Endothelial cell of umbilical vein (primary cell): ENCODE measurements around the gene SLC9B1. TPM values are rescaled to one million over a fixed set of nuclear protein-coding genes. Genes with fewer than 3 reads are reported as not detected.

Experiments used
- BruUV-seq: library from RNA; stranded (reverse); fragments of 400-500 nt; replicated peaks from 2 replicates; lab custom pipeline; 2021; lab: Mats Ljungman, UMichigan
- CTCF ChIA-PET: fragments of 300-600, 350-600 bp; sonication (Branson Sonifier 250); formaldehyde crosslinking; loops from one replicate; lab custom pipeline; 2021; ENCODE audit warnings: antibody characterized with exemption, inconsistent platforms; lab: Charles Lee
- POLR2A ChIA-PET: fragments of 300-600, 350-600 bp; sonication (Branson Sonifier 250); formaldehyde crosslinking; loops from one replicate; lab custom pipeline; 2021; ENCODE audit warnings: antibody characterized with exemption, inconsistent platforms; lab: Charles Lee
- DNase-seq: peaks from one replicate; pipeline ENCODE4 v3.0.0-alpha.2; 2011; ENCODE audit warnings: low read depth, low spot score
- FAIRE-seq: peaks from 2 replicates; lab custom pipeline; 2011; peaks lifted over from hg19 to GRCh38; lab: Jason Lieb, UNC
- H2AFZ ChIP-seq: 2 replicates; pipeline ENCODE4 v1.6.0; 2012; ENCODE audit warnings: low read depth, low read length, control low read depth, inconsistent platforms
- H3K27ac ChIP-seq: 2 replicates; pipeline ENCODE4 v1.5.1; 2011; ENCODE audit warnings: low read depth, mild to moderate bottlenecking, control low read depth, low read length, moderate library complexity; ENCODE audit not compliant: insufficient read depth
- H3K27me3 ChIP-seq, 2 experiments: 2 replicates each; pipeline versions ENCODE4 v1.6.0 to v1.6.1; 2011; ENCODE audit warnings: low read length in 2 of 2, mixed read lengths in 1 of 2; ENCODE audit not compliant: control insufficient read depth in 2 of 2, insufficient read depth in 2 of 2
- H3K36me3 ChIP-seq, 2 experiments: 2 replicates in 1 of 2; 3 replicates in 1 of 2; pipeline ENCODE4 v1.5.1; 2011; ENCODE audit warnings: low read length in 2 of 2, mild to moderate bottlenecking in 1 of 2, moderate library complexity in 1 of 2; ENCODE audit not compliant: control insufficient read depth in 2 of 2, insufficient read depth in 2 of 2; ENCODE audit errors: extremely low read depth in 1 of 2
- H3K4me1 ChIP-seq: 3 replicates; pipeline ENCODE4 v1.5.1; 2011; ENCODE audit warnings: mild to moderate bottlenecking, low read length; ENCODE audit not compliant: control insufficient read depth, insufficient read depth; ENCODE audit errors: extremely low read depth
- H3K4me2 ChIP-seq: 2 replicates; pipeline ENCODE4 v1.6.1; 2011; ENCODE audit warnings: low read length, control low read depth, mixed read lengths; ENCODE audit not compliant: insufficient read depth
- H3K4me3 ChIP-seq, 3 experiments: fragments of 200-600 bp in 1 of 3; sonication (generic), shearing (Covaris generic) in 1 of 3; replicated peaks in 1 of 3; 2 replicates each; pipeline ENCODE4 v1.5.1; 2011 to 2016; ENCODE audit warnings: control low read depth in 3 of 3, low read length in 3 of 3, mild to moderate bottlenecking in 2 of 3, inconsistent platforms in 1 of 3, low read depth in 1 of 3, moderate library complexity in 1 of 3; ENCODE audit not compliant: insufficient read depth in 1 of 3
- H3K79me2 ChIP-seq: 2 replicates; pipeline ENCODE4 v1.6.0; 2012; ENCODE audit warnings: low read length, inconsistent platforms; ENCODE audit not compliant: control insufficient read depth, insufficient read depth
- H3K9ac ChIP-seq: replicated peaks from 2 replicates; pipeline ENCODE3; 2011; ENCODE audit warnings: low read length, control low read depth; ENCODE audit not compliant: insufficient read depth; ENCODE audit errors: extremely low read depth
- H3K9me1 ChIP-seq: replicated peaks from 3 replicates; pipeline ENCODE4 v1.6.0; 2011; ENCODE audit warnings: mild to moderate bottlenecking, low read length; ENCODE audit not compliant: control insufficient read depth, insufficient read depth; ENCODE audit errors: extremely low read depth
- H3K9me3 ChIP-seq: replicated peaks from 2 replicates; pipeline ENCODE4 v1.5.1; 2012; ENCODE audit warnings: low read length, inconsistent platforms; ENCODE audit not compliant: control insufficient read depth, insufficient read depth
- H4K20me1 ChIP-seq: replicated peaks from 2 replicates; pipeline ENCODE3; 2011; ENCODE audit warnings: mild to moderate bottlenecking, low read length; ENCODE audit not compliant: control insufficient read depth, insufficient read depth; ENCODE audit errors: extremely low read depth
- EZH2 ChIP-seq: IDR thresholded peaks from 2 replicates; pipeline ENCODE4 v1.6.1; 2012; ENCODE audit warnings: borderline replicate concordance, low read depth, mild to moderate bottlenecking, moderate library complexity, low read length, inconsistent platforms; ENCODE audit not compliant: severe bottlenecking
- FOS ChIP-seq: IDR thresholded peaks from 2 replicates; pipeline ENCODE4 v1.6.1; 2011; ENCODE audit warnings: mild to moderate bottlenecking, low read length, moderate library complexity, borderline replicate concordance; ENCODE audit not compliant: insufficient read depth
- GATA2 ChIP-seq: IDR thresholded peaks from 2 replicates; pipeline ENCODE4 v1.7.0; 2011; ENCODE audit warnings: low read depth, mild to moderate bottlenecking, moderate library complexity, mixed read lengths, low read length; ENCODE audit not compliant: insufficient read length, insufficient read depth
- JUN ChIP-seq: IDR thresholded peaks from 2 replicates; pipeline ENCODE4 v1.6.1; 2011; ENCODE audit warnings: borderline replicate concordance, low read depth; ENCODE audit not compliant: insufficient read length, insufficient read depth
- MYC ChIP-seq: IDR thresholded peaks from one replicate; pipeline ENCODE4 v1.6.1; 2011; ENCODE audit warnings: mild to moderate bottlenecking, low read depth, low read length
- POLR2A ChIP-seq: IDR thresholded peaks from 2 replicates; pipeline ENCODE4 v1.6.1; 2012; ENCODE audit warnings: low read depth, mild to moderate bottlenecking, control low read depth, low read length
- POLR2AphosphoS5 ChIP-seq: IDR thresholded peaks from 2 replicates; pipeline ENCODE4 v1.6.1; 2012; ENCODE audit warnings: low read depth, mild to moderate bottlenecking, control low read depth, low read length, moderate library complexity; ENCODE audit not compliant: insufficient read depth
- dilution Hi-C: fragments of 300-500 bp; cut with MboI; formaldehyde crosslinking; loops from one replicate; pipeline ENCODE4 v1.15.0; 2019; ENCODE audit warnings: low sequenced_read_pairs; ENCODE audit not compliant: extremely low pct_ligation_motif_present
- intact Hi-C: fragments of 100-400 bp; cut with micrococcal nuclease; formaldehyde crosslinking; loops from one replicate; pipeline ENCODE4 v1.10.0; 2022
- polyA plus RNA-seq, 4 experiments: library from polyadenylated mRNA; depleted of rRNA in 3 of 4; stranded (reverse) in 3 of 4; unstranded in 1 of 4; fragments of >200 nt; gene quantifications; 2 replicates each; pipeline versions ENCODE4 v1.2.1 to v1.2.3, GENCODE V29; 2011 to 2012; ENCODE audit warnings: missing spikeins in 1 of 4
- total RNA-seq: library from RNA; stranded (reverse); gene quantifications from 2 replicates; pipeline ENCODE4 v1.2.3, GENCODE V29; 2021
- TF ChIP-seq, protein P1 (sequence below), 2 donors: IDR thresholded peaks; 1 replicate in 1 of 2; 2 replicates in 1 of 2; pipeline ENCODE4 v1.5.1; 2011; ENCODE audit warnings: low read length in 2 of 2, mild to moderate bottlenecking in 2 of 2, moderate library complexity in 2 of 2, control low read depth in 1 of 2, inconsistent platforms in 1 of 2, low read depth in 1 of 2; ENCODE audit not compliant: insufficient read depth in 1 of 2; ENCODE audit errors: extremely low read depth in 1 of 2
- TF ChIP-seq, protein P2 (sequence below): IDR thresholded peaks from 2 replicates; pipeline ENCODE4 v1.6.1; 2011; ENCODE audit not compliant: insufficient read depth, insufficient read length

Gene SLC9B1
- total and polyA plus RNA-seq, 2 donors (not counting 3 experiments of a cell fraction or from before 2014, with no cell fraction given): 0.19 to 0.49 TPM

GRCh38 chr4:103054030-103054429 lies 34.5 kb upstream of the SLC9B1 start:
- Histone ChIP-seq H3K27ac (no peak overlapping the region), H3K4me1 (no peaks in the 10 kb centered on the region), H3K4me2 (no peak overlapping the region), H3K4me3 (no peak overlapping the region), H3K9me1 (no peaks in the 10 kb centered on the region), H3K79me2 (no peaks in the 10 kb centered on the region), H3K36me3 (peaks cover 0 to 3% of the 10 kb centered on the region in 2 experiments), H3K9ac (no peak overlapping the region), H3K9me3 (no peaks in the 10 kb centered on the region), H3K27me3 (no peaks in the 10 kb centered on the region), H4K20me1 (no peaks in the 10 kb centered on the region), H2AFZ (no peak overlapping the region)
- TF ChIP-seq EZH2: no peak
- no peak for TF ChIP-seq MYC
- TF ChIP-seq JUN: no peak
- TF ChIP-seq, protein P1, sequence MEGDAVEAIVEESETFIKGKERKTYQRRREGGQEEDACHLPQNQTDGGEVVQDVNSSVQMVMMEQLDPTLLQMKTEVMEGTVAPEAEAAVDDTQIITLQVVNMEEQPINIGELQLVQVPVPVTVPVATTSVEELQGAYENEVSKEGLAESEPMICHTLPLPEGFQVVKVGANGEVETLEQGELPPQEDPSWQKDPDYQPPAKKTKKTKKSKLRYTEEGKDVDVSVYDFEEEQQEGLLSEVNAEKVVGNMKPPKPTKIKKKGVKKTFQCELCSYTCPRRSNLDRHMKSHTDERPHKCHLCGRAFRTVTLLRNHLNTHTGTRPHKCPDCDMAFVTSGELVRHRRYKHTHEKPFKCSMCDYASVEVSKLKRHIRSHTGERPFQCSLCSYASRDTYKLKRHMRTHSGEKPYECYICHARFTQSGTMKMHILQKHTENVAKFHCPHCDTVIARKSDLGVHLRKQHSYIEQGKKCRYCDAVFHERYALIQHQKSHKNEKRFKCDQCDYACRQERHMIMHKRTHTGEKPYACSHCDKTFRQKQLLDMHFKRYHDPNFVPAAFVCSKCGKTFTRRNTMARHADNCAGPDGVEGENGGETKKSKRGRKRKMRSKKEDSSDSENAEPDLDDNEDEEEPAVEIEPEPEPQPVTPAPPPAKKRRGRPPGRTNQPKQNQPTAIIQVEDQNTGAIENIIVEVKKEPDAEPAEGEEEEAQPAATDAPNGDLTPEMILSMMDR (IDR thresholded peaks at IDR 0.05; ENCODE audit: extremely low read depth in 1 of 2, insufficient read depth in 1 of 2, low read depth in 1 of 2, low read length in 2 of 2): no peak
- TF ChIP-seq GATA2: no peak
- no peak for TF ChIP-seq POLR2AphosphoS5
- TF ChIP-seq, protein P2, sequence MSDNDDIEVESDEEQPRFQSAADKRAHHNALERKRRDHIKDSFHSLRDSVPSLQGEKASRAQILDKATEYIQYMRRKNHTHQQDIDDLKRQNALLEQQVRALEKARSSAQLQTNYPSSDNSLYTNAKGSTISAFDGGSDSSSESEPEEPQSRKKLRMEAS: no peak
- TF ChIP-seq POLR2A: no peak
- TF ChIP-seq FOS: no peak
- no TSS peak for BruUV-seq
- POLR2A ChIA-PET: no interaction called here
- DNase-seq: no peak
- FAIRE-seq: no peak
- CTCF ChIA-PET: no interaction called here
- dilution Hi-C loops (no loop called here), intact Hi-C loops (no loop called here)
